K562 (cell line): ENCODE data around the gene TMPRSS9. TPM values are rescaled to one million over a fixed set of nuclear protein-coding genes. Genes with fewer than 3 reads are reported as not detected.

Experiments used
- ATAC-seq: fragments of 200-7000 bp; cut with Tn5 transposase; 3 replicates; pipeline ENCODE4 v1.9.1; 2020; ENCODE audit warnings: moderate library complexity
- BruUV-seq: library from RNA; stranded (reverse); fragments of 400-500 nt; replicated peaks from 2 replicates; lab custom pipeline; 2021; lab: Mats Ljungman, UMichigan
- CTCF ChIA-PET: fragments of 300-600 bp; formaldehyde crosslinking; extraction: SDS; loops from one replicate; lab custom pipeline; 2021; ENCODE audit warnings: low intra/inter-chr PET ratio; lab: Yijun Ruan, JAX
- POLR2A ChIA-PET: fragments of 300-600, 350-650 bp; sonication (Branson Sonifier 250); formaldehyde crosslinking; extraction: SDS; loops from one replicate; lab custom pipeline; 2021; ENCODE audit warnings: antibody characterized with exemption, inconsistent platforms; lab: Yijun Ruan, JAX
- DNase-seq, 4 experiments: peaks; one replicate each; pipeline versions ENCODE4 v3.0.0 to v3.0.0-alpha.2; 2011 to 2018; ENCODE audit warnings: low spot score in 3 of 4, mixed read lengths in 3 of 4; ENCODE audit errors: extremely low read depth in 1 of 4
- FAIRE-seq: peaks from 2 replicates; lab custom pipeline; 2011; peaks lifted over from hg19 to GRCh38; lab: Jason Lieb, UNC
- H2AFZ ChIP-seq: 2 replicates; pipeline ENCODE4 v1.6.0; 2011; ENCODE audit warnings: low read depth, low read length, control low read depth, inconsistent platforms
- H3K27ac ChIP-seq: fragments of 200-600 bp; 3 replicates; pipeline ENCODE4 v1.8.0; 2011; ENCODE audit warnings: low read depth, mild to moderate bottlenecking, control low read depth, inconsistent platforms, low read length, moderate library complexity, mixed read lengths; ENCODE audit errors: extremely low read depth
- H3K27me3 ChIP-seq, 2 experiments: fragments of 300-600 bp in 1 of 2; 2 replicates in 1 of 2; 3 replicates in 1 of 2; pipeline versions ENCODE4 v1.6.0 to v1.8.0; 2011; ENCODE audit warnings: inconsistent platforms in 2 of 2, low read length in 2 of 2, mild to moderate bottlenecking in 1 of 2, mixed read lengths in 1 of 2, moderate library complexity in 1 of 2; ENCODE audit not compliant: control insufficient read depth in 2 of 2, insufficient read depth in 2 of 2
- H3K36me3 ChIP-seq: fragments of 300-600 bp; 3 replicates; pipeline ENCODE4 v1.8.0; 2011; ENCODE audit warnings: mild to moderate bottlenecking, low read length, inconsistent platforms; ENCODE audit not compliant: control insufficient read depth, insufficient read depth
- H3K4me1 ChIP-seq, 2 experiments: fragments of 200-600 bp in 1 of 2; replicated peaks in 1 of 2; 2 replicates in 1 of 2; 3 replicates in 1 of 2; pipeline versions ENCODE4 v1.5.1 to v1.8.0; 2011; ENCODE audit warnings: inconsistent platforms in 2 of 2, low read length in 2 of 2, mild to moderate bottlenecking in 1 of 2, mixed read lengths in 1 of 2, moderate library complexity in 1 of 2; ENCODE audit not compliant: control insufficient read depth in 2 of 2, insufficient read depth in 2 of 2
- H3K4me2 ChIP-seq: 2 replicates; pipeline ENCODE4 v1.6.1; 2011; ENCODE audit warnings: low read length, control low read depth, inconsistent platforms, mixed read lengths; ENCODE audit not compliant: insufficient read depth
- H3K4me3 ChIP-seq: fragments of 200-600 bp; sonication (generic), shearing (Covaris generic); 2 replicates; pipeline ENCODE4 v1.5.1; 2016; ENCODE audit warnings: control low read depth, inconsistent platforms
- H3K79me2 ChIP-seq: fragments of 200-600 bp; 3 replicates; pipeline ENCODE4 v1.8.0; 2011; ENCODE audit warnings: low read length, inconsistent platforms; ENCODE audit not compliant: control insufficient read depth, insufficient read depth
- H3K9ac ChIP-seq, 2 experiments: 2 replicates each; pipeline versions ENCODE4 v1.6.0 to v1.6.1; 2011; ENCODE audit warnings: low read depth in 2 of 2, low read length in 2 of 2, control low read depth in 1 of 2, inconsistent platforms in 1 of 2, mild to moderate bottlenecking in 1 of 2, mixed read lengths in 1 of 2; ENCODE audit not compliant: insufficient read depth in 1 of 2
- H3K9me1 ChIP-seq: one replicate; pipeline ENCODE4 v1.6.0; 2011; ENCODE audit warnings: inconsistent platforms, mild to moderate bottlenecking, low read length, moderate library complexity; ENCODE audit not compliant: control insufficient read depth, insufficient read depth
- H3K9me3 ChIP-seq: replicated peaks from 2 replicates; pipeline ENCODE4 v1.5.1; 2011; ENCODE audit warnings: low read depth, low read length, inconsistent platforms; ENCODE audit not compliant: control insufficient read depth, insufficient read depth
- H4K20me1 ChIP-seq: replicated peaks from 2 replicates; pipeline ENCODE4 v1.6.1; 2011; ENCODE audit warnings: low read length, inconsistent platforms, mixed read lengths; ENCODE audit not compliant: control insufficient read depth, insufficient read depth
- NR2C2 ChIP-seq, 2 experiments: fragments of 200-800 bp in 1 of 2; sonication (Bioruptor generic) in 1 of 2; sonication (generic) in 1 of 2; formaldehyde crosslinking in 1 of 2; IDR thresholded peaks; 2 replicates each; pipeline versions ENCODE4 v1.6.1 to v1.8.0; 2016 to 2022; ENCODE audit warnings: mild to moderate bottlenecking in 1 of 2, missing compliant biosample characterization in 1 of 2, missing genetic modification characterization in 1 of 2, missing genetic modification reagents in 1 of 2
- RBBP5 ChIP-seq: fragments of 200-600 bp; sonication (generic); IDR thresholded peaks from 2 replicates; pipeline ENCODE4 v1.6.1; 2012; ENCODE audit warnings: borderline replicate concordance, mild to moderate bottlenecking, low read length, control low read depth, inconsistent platforms; ENCODE audit not compliant: insufficient read depth, poor library complexity, severe bottlenecking
- TCF7L2 ChIP-seq: fragments of 150-350 bp; IDR thresholded peaks from 2 replicates; pipeline ENCODE4 v1.6.1; 2016; ENCODE audit warnings: low read depth, mild to moderate bottlenecking, low read length, moderate library complexity
- TFE3 ChIP-seq: fragments of 450-650 bp; formaldehyde crosslinking; IDR thresholded peaks from 2 replicates; pipeline ENCODE4 v1.4.0; 2020; ENCODE audit warnings: mild to moderate bottlenecking, mixed read lengths
- UBTF ChIP-seq, 2 experiments: IDR thresholded peaks; 2 replicates each; pipeline ENCODE4 v1.6.1; 2012; ENCODE audit warnings: improper control_type of control experiment in 2 of 2, low read depth in 2 of 2, low read length in 2 of 2, borderline replicate concordance in 1 of 2
- ZNF57 ChIP-seq: fragments of 450-650 bp; formaldehyde crosslinking; IDR thresholded peaks from 2 replicates; pipeline ENCODE4 v1.4.0; 2020; ENCODE audit warnings: mild to moderate bottlenecking, moderate library complexity
- WGBS: fragments of 100-300 bp; shearing (Covaris generic); methylation state at CpG from one replicate; pipeline ENCODE4 v1.1.6; 2016; ENCODE audit warnings: low coverage, mixed read lengths; ENCODE audit not compliant: insufficient coverage; ENCODE audit errors: missing lambda C conversion rate; 5-methylcytosine and 5-hydroxymethylcytosine counted together
- in situ Hi-C: fragments of 300-500 bp; cut with MboI; formaldehyde crosslinking; loops from 4 replicates; pipeline ENCODE4 v1.15.0; 2018; ENCODE audit warnings: inconsistent platforms, mixed read lengths
- intact Hi-C: fragments of 100-400 bp; cut with micrococcal nuclease; formaldehyde crosslinking; loops from 2 replicates; pipeline ENCODE4 v1.14.2; 2022
- polyA plus RNA-seq, 8 experiments: library from polyadenylated mRNA; depleted of rRNA in 4 of 8; stranded (reverse) in 5 of 8; unstranded in 3 of 8; fragments of >200 nt; fragmentation: Nextera tagmentation in 2 of 8; fragmentation: Illumina TruSeq in 1 of 8; extraction: Ambion mirVana in 2 of 8; extraction: Trizol in 1 of 8; gene quantifications; 2 replicates each; pipeline versions ENCODE4 v1.2.1 to v1.2.3, GENCODE V29; 2011 to 2014; ENCODE audit warnings: inconsistent platforms in 1 of 8, missing spikeins in 1 of 8
- total RNA-seq, 7 experiments: library from RNA; depleted of rRNA in 6 of 7; stranded (reverse); fragments of >200 nt in 6 of 7; fragmentation: Illumina TruSeq in 2 of 7; extraction: Trizol in 2 of 7; gene quantifications; 2 replicates each; pipeline versions ENCODE4 v1.2.1 to v1.2.3, GENCODE V29; 2011 to 2021; ENCODE audit warnings: low replicate concordance in 1 of 7
- TF ChIP-seq, protein P1 (sequence below): fragments of 250-450 bp; sonication (Bioruptor Pico); IDR thresholded peaks from 2 replicates; pipeline ENCODE4 v1.8.0; 2022; ENCODE audit warnings: moderate library complexity, mild to moderate bottlenecking, inconsistent platforms

Gene TMPRSS9
- total and polyA plus RNA-seq, 9 of the 15 experiments (the other 6 are each of a cell fraction or from before 2014, with no cell fraction given): 0.01 to 0.03 TPM; not detected in 7

GRCh38 chr19:2443785-2444182 is 83.7 kb downstream of the TMPRSS9 start:
- Histone ChIP-seq H4K20me1 (peaks cover 14% of the 10 kb centered on the region), H3K9me1 (no peaks in the 10 kb centered on the region), H3K9ac (peak overlapping the region in 1 of 2 experiments; percentile 55; a peak in 2 of 4 replicates), H3K79me2 (peaks cover 38% of the 10 kb centered on the region), H3K9me3 (no peaks in the 10 kb centered on the region), H3K4me2 (no peak overlapping the region), H3K27me3 (no peaks in the 10 kb centered on the region)
- whole genome bisulfite sequencing: 85% methylated on average over 15 of the region's 17 CpGs
- no peak for ATAC-seq
- no peak for DNase-seq
- no peak for TF ChIP-seq NR2C2 (CRISPR knock-in tag; IDR thresholded peaks at IDR 0.05)
- no peak for TF ChIP-seq NR2C2 (tag; IDR thresholded peaks at IDR 0.05)
- no peak for TF ChIP-seq TCF7L2
- no peak for TF ChIP-seq UBTF (IDR thresholded peaks at IDR 0.05; ENCODE audit: borderline replicate concordance in 1 of 2, low read depth in 2 of 2, low read length in 2 of 2)
- TF ChIP-seq, protein P1, sequence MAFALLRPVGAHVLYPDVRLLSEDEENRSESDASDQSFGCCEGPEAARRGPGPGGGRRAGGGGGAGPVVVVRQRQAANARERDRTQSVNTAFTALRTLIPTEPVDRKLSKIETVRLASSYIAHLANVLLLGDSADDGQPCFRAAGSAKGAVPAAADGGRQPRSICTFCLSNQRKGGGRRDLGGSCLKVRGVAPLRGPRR: no peak
- TF ChIP-seq TFE3 (CRISPR knock-in tag): no peak
- no peak for TF ChIP-seq RBBP5
- TF ChIP-seq ZNF57 (CRISPR knock-in tag): no peak
- TF ChIP-seq, all 486 proteins: peak for 0
- in situ Hi-C loops (no loop called here), intact Hi-C loops (no loop called here)
- H3K4me1 ChIP-seq: peaks cover 0 to 22% of the 10 kb centered on the region in 2 experiments; a peak in 2 of 5 replicates
- no peak overlapping the region for H2AFZ ChIP-seq
- no peak overlapping the region for H3K4me3 ChIP-seq
- H3K27ac ChIP-seq: no peak overlapping the region
- ChIA-PET POLR2A (interaction anchor here (0.6 to 1.5 kb wide), 4 partner anchors 8 to 33 kb away, joined by 3 to 4 read pairs (median 3); no protein-coding TSS in a partner anchor), CTCF (no interaction called here)
- H3K36me3 ChIP-seq: peaks cover 73% of the 10 kb centered on the region; the same call in 1 of the 3 replicates
- no peak for FAIRE-seq
- no TSS peak for BruUV-seq
